Karpas-422 (cell line): ENCODE measurements around the gene SELENOI. TPM values are rescaled to one million over a fixed set of nuclear protein-coding genes. Genes with fewer than 3 reads are reported as not detected.
"Not testable (repeated sequence)": the region's sequence is repeated elsewhere in the genome, so short reads cannot be mapped to it uniquely, and the experiment has no call there.

Source experiments
- DNase-seq: peaks from one replicate; pipeline ENCODE4 v3.0.0-alpha.2; 2015
- H2AFZ ChIP-seq: fragments of 200-600 bp; sonication (generic); 2 replicates; pipeline ENCODE4 v1.6.1; 2014; ENCODE audit warnings: antibody characterized with exemption, low read length, mixed read lengths
- H3K27ac ChIP-seq: fragments of 200-600 bp; sonication (generic); 2 replicates; pipeline ENCODE4 v1.5.1; 2014; ENCODE audit warnings: mild to moderate bottlenecking, low read length, moderate library complexity
- H3K27me3 ChIP-seq: fragments of 200-600 bp; sonication (generic); 2 replicates; pipeline ENCODE4 v1.6.1; 2014; ENCODE audit warnings: low read length, mixed read lengths
- H3K36me3 ChIP-seq: fragments of 200-600 bp; sonication (generic); 2 replicates; pipeline ENCODE4 v1.6.1; 2014; ENCODE audit warnings: low read length, mixed read lengths; ENCODE audit not compliant: insufficient read depth
- H3K4me1 ChIP-seq: fragments of 200-600 bp; sonication (generic); 2 replicates; pipeline ENCODE4 v1.6.1; 2014; ENCODE audit warnings: mild to moderate bottlenecking, low read length, mixed read lengths
- H3K4me2 ChIP-seq: fragments of 200-600 bp; sonication (generic); 2 replicates; pipeline ENCODE4 v1.6.1; 2014; ENCODE audit warnings: low read length, low read depth, mild to moderate bottlenecking; ENCODE audit not compliant: poor library complexity, severe bottlenecking
- H3K4me3 ChIP-seq: fragments of 200-600 bp; sonication (generic); 2 replicates; pipeline ENCODE4 v1.5.1; 2014; ENCODE audit warnings: mild to moderate bottlenecking, antibody characterized with exemption, low read length, mixed read lengths
- H3K79me2 ChIP-seq: fragments of 200-600 bp; sonication (generic); 2 replicates; pipeline ENCODE4 v1.6.1; 2014; ENCODE audit warnings: mild to moderate bottlenecking, low read length, mixed read lengths
- H3K9ac ChIP-seq: fragments of 200-600 bp; sonication (generic); 2 replicates; pipeline ENCODE4 v1.6.0; 2014; ENCODE audit warnings: low read length
- H3K9me2 ChIP-seq: fragments of 200-600 bp; sonication (generic), shearing (Covaris generic); replicated peaks from 2 replicates; pipeline ENCODE4 v1.6.0; 2014; ENCODE audit warnings: mild to moderate bottlenecking, low read length, moderate library complexity; ENCODE audit not compliant: insufficient read depth
- H3K9me3 ChIP-seq: fragments of 300-700, 200-600 bp; sonication (generic); 2 replicates; pipeline ENCODE4 v1.6.1; 2014; ENCODE audit warnings: low read length, mixed read lengths
- H4K20me1 ChIP-seq: fragments of 200-600 bp; sonication (generic); 2 replicates; pipeline ENCODE4 v1.6.1; 2014; ENCODE audit warnings: mild to moderate bottlenecking, antibody characterized with exemption, low read length, low read depth; ENCODE audit not compliant: insufficient read depth
- total RNA-seq: library from RNA; depleted of rRNA; stranded (reverse); fragments of >200 nt; shearing (Covaris generic); gene quantifications from 2 replicates; pipeline ENCODE4 v1.2.3, GENCODE V29; 2014; ENCODE audit warnings: low replicate concordance

SELENOI gene
- total RNA-seq, 1 experiment from 2014 or later: 31.3 TPM

DNA sequence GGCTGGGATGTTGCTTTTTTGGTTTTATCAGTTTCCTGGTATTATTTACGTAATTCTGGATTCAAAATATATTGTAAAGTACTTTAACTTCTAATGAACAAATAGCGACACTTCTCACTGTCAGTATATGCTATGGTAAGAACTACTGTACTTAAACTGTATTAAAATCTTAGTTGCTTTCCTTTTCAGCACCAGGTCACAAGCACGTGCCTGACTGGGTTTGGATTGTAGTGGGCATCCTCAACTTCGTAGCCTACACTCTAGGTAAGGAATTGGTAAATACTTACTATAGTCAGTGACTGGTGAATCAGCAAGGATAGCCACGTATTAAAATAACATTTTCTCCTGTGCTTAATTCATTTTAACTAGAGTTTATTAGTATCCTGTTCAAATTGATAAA is 21.0 kb downstream of the SELENOI start:
- Histone ChIP-seq H3K9ac (no peak overlapping the region), H3K4me3 (no peak overlapping the region), H3K36me3 (peaks cover 43% of the 10 kb centered on the region), H3K27me3 (no peaks in the 10 kb centered on the region), H3K9me2 (no peaks in the 10 kb centered on the region), H3K79me2 (peaks cover 69% of the 10 kb centered on the region), H3K4me2 (no peak overlapping the region), H4K20me1 (no peaks in the 10 kb centered on the region), H2AFZ (no peak overlapping the region), H3K9me3 (no peaks in the 10 kb centered on the region), H3K27ac (no peak overlapping the region), H3K4me1 (no peaks in the 10 kb centered on the region)
- no peak for DNase-seq

DNA sequence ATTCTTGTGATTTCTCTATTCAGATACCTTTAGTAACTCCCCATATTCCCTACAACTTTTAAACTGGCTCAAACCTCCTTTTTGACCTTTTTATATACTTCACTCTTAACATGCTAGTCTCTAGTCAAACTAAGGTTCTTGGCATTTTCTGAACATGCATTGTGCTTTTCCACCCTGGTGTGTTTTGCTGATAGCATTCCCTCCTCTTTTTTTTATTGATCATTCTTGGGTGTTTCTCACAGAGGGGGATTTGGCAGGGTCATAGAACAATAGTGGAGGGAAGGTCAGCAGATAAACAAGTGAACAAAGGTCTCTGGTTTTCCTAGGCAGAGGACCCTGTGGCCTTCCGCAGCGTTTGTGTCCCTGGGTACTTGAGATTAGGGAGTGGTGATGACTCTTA is 23.7 kb downstream of the SELENOI start:
- not testable (repeated sequence) for H3K9me3 ChIP-seq, H3K4me3 ChIP-seq, H3K4me2 ChIP-seq, H3K27ac ChIP-seq, H3K9me2 ChIP-seq, DNase-seq, H4K20me1 ChIP-seq, H3K9ac ChIP-seq, H3K27me3 ChIP-seq, H2AFZ ChIP-seq
- Histone ChIP-seq H3K79me2 (peaks cover 56% of the 10 kb centered on the region), H3K4me1 (peaks cover 14% of the 10 kb centered on the region), H3K36me3 (peaks cover 58% of the 10 kb centered on the region)

DNA sequence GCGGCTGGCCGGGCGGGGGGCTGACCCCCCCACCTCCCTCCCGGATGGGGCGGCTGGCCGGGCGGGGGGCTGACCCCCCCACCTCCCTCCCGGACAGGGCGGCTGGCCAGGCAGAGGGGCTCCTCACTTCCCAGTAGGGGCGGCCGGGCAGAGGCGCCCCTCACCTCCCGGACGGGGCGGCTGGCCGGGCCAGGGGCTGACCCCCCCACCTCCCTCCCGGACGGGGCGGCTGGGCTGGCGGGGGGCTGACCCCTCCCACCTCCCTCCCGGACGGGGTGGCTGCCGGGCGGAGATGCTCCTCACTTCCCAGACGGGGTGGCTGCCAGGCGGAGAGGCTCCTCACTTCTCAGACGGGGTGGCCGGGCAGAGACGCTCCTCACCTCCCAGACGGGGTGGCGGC is 25.0 kb downstream of the SELENOI start:
- Histone ChIP-seq H3K36me3 (peaks cover 61% of the 10 kb centered on the region), H3K4me1 (peaks cover 26% of the 10 kb centered on the region), H3K79me2 (peaks cover 60% of the 10 kb centered on the region)
- H3K27ac ChIP-seq, H3K9me2 ChIP-seq, H3K27me3 ChIP-seq, H3K4me2 ChIP-seq, H4K20me1 ChIP-seq, H3K9ac ChIP-seq, DNase-seq, H3K9me3 ChIP-seq, H3K4me3 ChIP-seq, H2AFZ ChIP-seq: not testable (repeated sequence)

DNA sequence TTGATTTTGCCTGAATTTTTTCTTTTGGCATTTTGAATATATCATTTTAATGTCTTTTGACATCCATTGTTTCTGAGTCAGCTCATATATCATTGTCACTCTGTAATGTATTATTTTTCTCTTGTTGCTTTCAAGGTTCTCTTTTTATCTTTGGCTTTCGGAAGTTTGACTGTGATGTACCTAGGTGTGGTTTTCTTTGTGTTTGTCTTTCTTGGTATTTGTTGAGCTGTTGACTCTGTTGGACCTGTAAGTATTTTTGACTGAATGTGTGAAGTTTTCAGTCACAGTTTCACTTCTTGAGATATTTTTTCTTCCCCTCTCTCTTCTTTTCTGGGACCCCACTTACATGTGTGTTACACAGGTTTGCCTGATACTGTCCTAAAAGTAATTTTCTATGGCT is 30.9 kb downstream of the SELENOI start:
- Histone ChIP-seq H4K20me1 (no peaks in the 10 kb centered on the region), H3K36me3 (peaks cover 56% of the 10 kb centered on the region; the same call in 1 of the 2 replicates), H2AFZ (no peak overlapping the region), H3K9me2 (0 out of 2 replicates have a peak, but pooled peaks cover 3% of the 10 kb centered on the region), H3K27me3 (no peaks in the 10 kb centered on the region), H3K79me2 (peaks cover 73% of the 10 kb centered on the region), H3K9me3 (no peaks in the 10 kb centered on the region), H3K4me3 (no peak overlapping the region), H3K4me2 (no peak overlapping the region), H3K9ac (no peak overlapping the region), H3K4me1 (peaks cover 28% of the 10 kb centered on the region), H3K27ac (no peak overlapping the region)
- no peak for DNase-seq

DNA sequence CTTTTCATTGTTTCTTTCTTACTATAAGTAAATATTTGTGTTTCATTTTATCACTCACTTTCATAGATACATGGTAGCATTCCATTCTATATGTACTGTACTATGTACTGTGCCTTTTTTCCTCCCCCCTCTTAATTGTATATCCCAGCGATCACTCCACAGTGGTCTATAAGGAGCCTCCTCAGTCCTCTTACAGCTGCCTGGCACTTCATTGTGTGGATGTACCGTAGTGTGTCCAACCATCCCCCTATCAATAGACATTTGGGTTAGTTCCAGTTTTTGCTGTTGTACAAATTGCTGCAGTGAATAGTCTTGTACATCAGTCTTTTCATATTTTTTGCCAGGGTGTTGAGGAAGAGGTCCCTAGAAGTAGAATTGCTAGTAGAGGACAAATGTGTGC is 34.3 kb downstream of the SELENOI start:
- H3K9me3 ChIP-seq: no peaks in the 10 kb centered on the region
- DNase-seq: no peak
- H3K9me2 ChIP-seq: 0 out of 2 replicates have a peak, but pooled peaks cover 3% of the 10 kb centered on the region
- H3K4me1 ChIP-seq: peaks cover 24% of the 10 kb centered on the region
- H3K4me2 ChIP-seq: no peak overlapping the region
- H3K9ac ChIP-seq: no peak overlapping the region
- no peaks in the 10 kb centered on the region for H4K20me1 ChIP-seq
- no peaks in the 10 kb centered on the region for H3K27me3 ChIP-seq
- H3K4me3 ChIP-seq: no peak overlapping the region
- no peak overlapping the region for H3K27ac ChIP-seq
- peaks cover 59% of the 10 kb centered on the region for H3K79me2 ChIP-seq
- peaks cover 42% of the 10 kb centered on the region; the same call in 1 of the 2 replicates for H3K36me3 ChIP-seq
- no peak overlapping the region for H2AFZ ChIP-seq

DNA sequence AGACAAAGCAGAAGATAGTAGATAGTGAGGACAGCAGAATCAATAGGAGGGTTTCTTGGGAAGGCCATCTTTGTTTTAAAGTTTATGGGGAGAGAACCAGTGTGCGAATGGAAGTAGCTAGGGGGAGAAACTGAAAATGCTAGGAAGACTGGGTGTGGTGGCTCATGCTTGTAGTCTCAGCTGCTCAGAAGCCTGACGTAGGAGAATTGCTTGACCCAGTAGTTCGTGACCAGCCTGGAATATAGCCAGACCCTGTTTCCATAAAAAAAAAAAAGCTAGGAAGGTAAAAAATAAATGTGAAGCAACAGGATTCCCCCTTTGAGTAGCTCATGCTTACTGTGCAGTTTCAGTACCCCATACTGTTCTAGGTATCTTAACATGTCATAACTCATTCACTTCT is 36.6 kb downstream of the SELENOI start:
- peaks cover 43% of the 10 kb centered on the region for H3K79me2 ChIP-seq
- H3K4me1 ChIP-seq: peaks cover 16% of the 10 kb centered on the region
- H3K4me3 ChIP-seq: no peak overlapping the region
- H4K20me1 ChIP-seq: no peaks in the 10 kb centered on the region
- no peak overlapping the region for H3K27ac ChIP-seq
- 0 out of 2 replicates have a peak, but pooled peaks cover 3% of the 10 kb centered on the region for H3K9me2 ChIP-seq
- no peak overlapping the region for H2AFZ ChIP-seq
- no peaks in the 10 kb centered on the region for H3K9me3 ChIP-seq
- no peaks in the 10 kb centered on the region for H3K27me3 ChIP-seq
- DNase-seq: no peak
- peaks cover 40% of the 10 kb centered on the region; the same call in 1 of the 2 replicates for H3K36me3 ChIP-seq
- H3K9ac ChIP-seq: no peak overlapping the region
- H3K4me2 ChIP-seq: no peak overlapping the region

DNA sequence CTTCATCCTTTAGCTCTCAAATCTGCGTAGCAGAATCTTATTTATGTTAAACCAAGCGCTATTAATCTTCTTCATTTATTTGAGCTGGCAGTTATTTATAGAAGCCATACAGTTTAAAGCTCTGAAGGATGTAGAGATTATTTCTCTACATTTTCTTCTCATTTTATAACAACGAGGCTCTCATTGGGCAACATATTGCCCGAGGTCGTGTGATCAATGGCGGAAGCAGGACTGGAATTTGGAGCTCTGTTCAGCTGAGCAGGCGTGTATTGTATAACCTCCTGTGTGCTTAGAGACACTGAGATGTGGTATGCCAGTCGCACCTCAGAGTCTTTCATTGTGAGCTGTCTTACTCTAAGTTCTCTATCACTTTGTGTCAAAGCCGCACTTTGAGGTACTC is 38.2 kb downstream of the SELENOI start:
- Histone ChIP-seq H3K4me3 (no peak overlapping the region), H3K36me3 (peaks cover 53% of the 10 kb centered on the region; the same call in 1 of the 2 replicates), H3K27me3 (no peaks in the 10 kb centered on the region), H3K4me2 (no peak overlapping the region), H3K9me3 (no peaks in the 10 kb centered on the region), H3K9me2 (0 out of 2 replicates have a peak, but pooled peaks cover 3% of the 10 kb centered on the region), H3K79me2 (peaks cover 30% of the 10 kb centered on the region), H4K20me1 (no peaks in the 10 kb centered on the region), H3K4me1 (peaks cover 16% of the 10 kb centered on the region), H2AFZ (no peak overlapping the region), H3K27ac (peak overlapping the region; percentile 7; the same call in 1 of the 2 replicates), H3K9ac (no peak overlapping the region)
- no peak for DNase-seq

DNA sequence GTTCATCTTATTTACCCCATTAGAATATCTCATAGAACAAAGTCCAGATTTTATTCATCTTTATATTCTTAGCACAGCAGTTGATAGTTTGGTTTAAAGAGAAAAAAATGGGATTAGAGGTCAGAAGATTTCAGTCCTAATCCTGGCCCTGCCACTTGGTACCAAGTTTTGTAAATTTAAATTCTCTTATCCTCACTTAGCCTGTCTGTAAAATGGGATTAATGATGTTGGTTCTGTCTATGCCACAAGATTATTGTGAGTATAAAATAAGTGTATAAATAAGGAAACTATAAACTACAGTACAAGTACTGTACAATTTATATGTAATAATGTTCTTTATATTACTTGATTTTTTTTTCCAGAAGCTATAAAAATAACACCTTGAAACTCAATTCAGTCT is 38.7 kb downstream of the SELENOI start:
- peaks cover 16% of the 10 kb centered on the region for H3K4me1 ChIP-seq
- no peak for DNase-seq
- no peak overlapping the region for H2AFZ ChIP-seq
- peaks cover 29% of the 10 kb centered on the region for H3K79me2 ChIP-seq
- H3K27ac ChIP-seq: no peak overlapping the region
- no peaks in the 10 kb centered on the region for H4K20me1 ChIP-seq
- no peaks in the 10 kb centered on the region for H3K9me3 ChIP-seq
- peaks cover 56% of the 10 kb centered on the region; the same call in 1 of the 2 replicates for H3K36me3 ChIP-seq
- H3K27me3 ChIP-seq: no peaks in the 10 kb centered on the region
- H3K4me3 ChIP-seq: no peak overlapping the region
- no peak overlapping the region for H3K4me2 ChIP-seq
- H3K9me2 ChIP-seq: 0 out of 2 replicates have a peak, but pooled peaks cover 3% of the 10 kb centered on the region
- no peak overlapping the region for H3K9ac ChIP-seq
